Heart left ventricle (tissue), 13 donors: ENCODE results near the gene CIAO1.

Source experiments
- CTCF ChIP-seq, 12 donors: fragments of 200-600 bp; sonication (generic) in 4 of 12; IDR thresholded peaks; one replicate each; pipeline versions ENCODE4 v1.5.0 to v1.8.0; 2018 to 2022; ENCODE audit warnings: antibody characterized with exemption in 12 of 12, mild to moderate bottlenecking in 5 of 12
- POLR2A ChIP-seq, 2 donors: fragments of 450-650 bp; IDR thresholded peaks; one replicate each; pipeline ENCODE4 v1.6.1; 2017; ENCODE audit warnings: antibody characterized with exemption in 2 of 2, mild to moderate bottlenecking in 2 of 2, moderate library complexity in 2 of 2
- donor health status: ischemic (EF 13 %, LVEDD 7.1; RV severe dilation, severe dysfunction).
- donor health status: DM: no; HTN: yes; CAD: no.
- donor health status: DM: no; HTN: no; CAD: no.
- donor health status: ischemic (EF 25% LVEDD 6.9; RV normal size, moderate dysfunction).
- donor health status: ischemic (EF 25% LVEDD 5.7; RV mildly dilated, moderate dysfunction).
- donor health status: ischemic (EF 35%, LVEDD 5.7; RV mildly dilated, moderate dysfunction).
- donor health status: nonischemic (EF 11% LVEDD 7.7; RV severe dilation, severe dysfunction).
- donor health status: DM: yes; HTN: yes; CAD: no.
- donor health status: PGD.
- donor health status: ischemic (EF 29% LVEDD 5.4; RV normal size, mild dysfunction).
- donor health status: nonischemic (EF 23%, LVEDD 6.1; RV moderate dilation, normal function).

- TF ChIP-seq CTCF (IDR thresholded peaks at IDR 0.05) (no peak), POLR2A (IDR thresholded peaks at IDR 0.05) (peak in 1 of 2 donors; percentile 13)
Observed at GRCh38 chr2:96251721-96252292, 14.2 kb upstream of the CIAO1 start.
